ENCODE data around the gene NBPF14.
"Not testable (repeated sequence)": the region's sequence is repeated elsewhere in the genome, so short reads cannot be mapped to it uniquely, and the experiment has no call there.

DNA sequence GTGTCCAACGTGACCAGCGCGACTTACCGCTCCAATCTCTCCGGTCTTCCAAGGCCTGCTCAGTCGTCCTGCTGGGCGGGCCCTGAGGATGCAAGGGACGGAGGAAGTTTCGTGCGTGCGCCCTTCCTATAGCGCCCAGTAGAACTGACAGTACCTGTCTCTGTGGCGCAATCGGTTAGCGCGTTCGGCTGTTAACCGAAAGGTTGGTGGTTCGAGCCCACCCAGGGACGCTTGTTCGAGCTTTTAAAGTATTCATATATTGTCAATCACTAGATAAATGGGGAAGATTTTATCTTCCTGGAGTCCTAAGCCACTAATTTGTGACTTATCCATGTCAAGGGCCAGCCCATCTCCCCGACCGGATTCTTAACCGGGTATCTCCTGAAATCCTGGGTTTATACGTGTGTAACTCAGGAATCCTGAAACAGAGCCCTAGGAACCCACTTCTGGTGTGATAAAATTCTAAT is 66.7 kb downstream of the NBPF14 start:
- TF ChIP-seq, protein P1, sequence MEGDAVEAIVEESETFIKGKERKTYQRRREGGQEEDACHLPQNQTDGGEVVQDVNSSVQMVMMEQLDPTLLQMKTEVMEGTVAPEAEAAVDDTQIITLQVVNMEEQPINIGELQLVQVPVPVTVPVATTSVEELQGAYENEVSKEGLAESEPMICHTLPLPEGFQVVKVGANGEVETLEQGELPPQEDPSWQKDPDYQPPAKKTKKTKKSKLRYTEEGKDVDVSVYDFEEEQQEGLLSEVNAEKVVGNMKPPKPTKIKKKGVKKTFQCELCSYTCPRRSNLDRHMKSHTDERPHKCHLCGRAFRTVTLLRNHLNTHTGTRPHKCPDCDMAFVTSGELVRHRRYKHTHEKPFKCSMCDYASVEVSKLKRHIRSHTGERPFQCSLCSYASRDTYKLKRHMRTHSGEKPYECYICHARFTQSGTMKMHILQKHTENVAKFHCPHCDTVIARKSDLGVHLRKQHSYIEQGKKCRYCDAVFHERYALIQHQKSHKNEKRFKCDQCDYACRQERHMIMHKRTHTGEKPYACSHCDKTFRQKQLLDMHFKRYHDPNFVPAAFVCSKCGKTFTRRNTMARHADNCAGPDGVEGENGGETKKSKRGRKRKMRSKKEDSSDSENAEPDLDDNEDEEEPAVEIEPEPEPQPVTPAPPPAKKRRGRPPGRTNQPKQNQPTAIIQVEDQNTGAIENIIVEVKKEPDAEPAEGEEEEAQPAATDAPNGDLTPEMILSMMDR (conservative IDR thresholded peaks at IDR 0.05 in 1 of 2, IDR thresholded peaks at IDR 0.05 in 1 of 2; ENCODE audit: extremely low read depth in 1 of 2, insufficient read depth in 1 of 2, low read depth in 1 of 2, low read length in 2 of 2): not testable (repeated sequence)
- not testable (repeated sequence) for TF ChIP-seq EZH2 (IDR thresholded peaks at IDR 0.05; ENCODE audit: borderline replicate concordance, low read length)

Data from mammary epithelial cell (primary cell).